PC-3 (cell line): ENCODE results near the gene CABCOCO1. TPM values are rescaled to one million over a fixed set of nuclear protein-coding genes. Genes with fewer than 3 reads are reported as not detected.

Experiments used
- ATAC-seq: fragments of 200-7000 bp; cut with Tn5 transposase; 2 replicates; pipeline ENCODE4 v1.9.1; 2020; ENCODE audit warnings: mild to moderate bottlenecking, moderate library complexity
- BruUV-seq: library from RNA; stranded (reverse); fragments of 400-500 nt; replicated peaks from 2 replicates; lab custom pipeline; 2021; lab: Mats Ljungman, UMichigan
- CTCF ChIA-PET: fragments of 300-600 bp; sonication (Branson Sonifier 250); formaldehyde crosslinking; loops from one replicate; lab custom pipeline; 2022; ENCODE audit warnings: antibody characterized with exemption; lab: Charles Lee
- POLR2A ChIA-PET: fragments of 300-600 bp; sonication (Branson Sonifier 250); formaldehyde crosslinking; loops from one replicate; lab custom pipeline; 2022; ENCODE audit warnings: antibody characterized with exemption; ENCODE audit not compliant: unreplicated experiment; lab: Charles Lee
- DNase-seq: peaks from one replicate; pipeline ENCODE4 v3.0.0-alpha.2; 2015
- H2AFZ ChIP-seq: fragments of 300-600 bp; sonication (generic); 2 replicates; pipeline ENCODE4 v1.6.0; 2016; ENCODE audit warnings: antibody characterized with exemption, low read length
- H3F3A ChIP-seq: fragments of 300-600 bp; sonication (generic); one replicate; pipeline ENCODE4 v1.6.0; 2017; ENCODE audit warnings: antibody characterized with exemption, low read length, control low read depth, mild to moderate bottlenecking; ENCODE audit not compliant: unreplicated experiment
- H3K27ac ChIP-seq: fragments of 300-600 bp; sonication (generic); 2 replicates; pipeline ENCODE4 v1.5.1; 2016; ENCODE audit warnings: mild to moderate bottlenecking, low read length
- H3K27me3 ChIP-seq: fragments of 300-600 bp; sonication (generic); 2 replicates; pipeline ENCODE4 v1.6.1; 2016; ENCODE audit warnings: low read length, mixed read lengths
- H3K36me3 ChIP-seq: fragments of 300-600 bp; sonication (generic); 2 replicates; pipeline ENCODE4 v1.6.1; 2016; ENCODE audit warnings: low read depth, mixed run types, low read length, mixed read lengths
- H3K4me1 ChIP-seq: fragments of 300-600 bp; sonication (generic); 2 replicates; pipeline ENCODE4 v1.5.1; 2016; ENCODE audit warnings: low read length; ENCODE audit not compliant: insufficient read depth
- H3K4me2 ChIP-seq: fragments of 300-600 bp; sonication (generic); 2 replicates; pipeline ENCODE4 v1.6.0; 2016; ENCODE audit warnings: low read length
- H3K4me3 ChIP-seq: fragments of 300-600 bp; sonication (generic); 2 replicates; pipeline ENCODE4 v1.5.1; 2016; ENCODE audit warnings: mild to moderate bottlenecking, low read length, mixed read lengths
- H3K79me2 ChIP-seq: fragments of 300-600 bp; sonication (generic); 2 replicates; pipeline ENCODE4 v1.6.1; 2017; ENCODE audit warnings: low read length, mixed read lengths
- H3K9ac ChIP-seq: fragments of 300-600 bp; sonication (generic); 2 replicates; pipeline ENCODE4 v1.6.0; 2016; ENCODE audit warnings: mild to moderate bottlenecking, low read length
- H3K9me2 ChIP-seq: fragments of 300-600 bp; sonication (generic); replicated peaks from 2 replicates; pipeline ENCODE4 v1.6.1; 2016; ENCODE audit warnings: mixed run types, low read length, mixed read lengths
- H3K9me3 ChIP-seq: fragments of 300-600 bp; sonication (generic); 2 replicates; pipeline ENCODE4 v1.6.1; 2016; ENCODE audit warnings: low read length, mixed read lengths
- H4K20me1 ChIP-seq: fragments of 300-600 bp; sonication (generic); 2 replicates; pipeline ENCODE4 v1.6.1; 2016; ENCODE audit warnings: low read length, mixed read lengths
- EZH2 ChIP-seq: fragments of 300-600 bp; sonication (generic); IDR thresholded peaks from one replicate; pipeline ENCODE4 v1.6.1; 2017; ENCODE audit warnings: antibody characterized with exemption, mild to moderate bottlenecking, low read length; ENCODE audit not compliant: unreplicated experiment
- EZH2phosphoT487 ChIP-seq: fragments of 300-600 bp; sonication (generic); IDR thresholded peaks from 2 replicates; pipeline ENCODE4 v1.6.1; 2018; ENCODE audit warnings: mild to moderate bottlenecking, antibody characterized with exemption, low read length, borderline replicate concordance
- intact Hi-C: fragments of 100-400 bp; cut with micrococcal nuclease; formaldehyde crosslinking; loops from 2 replicates; pipeline ENCODE4 v1.9.0; 2023
- total RNA-seq: library from RNA; depleted of rRNA; stranded (reverse); fragments of >200 nt; gene quantifications from 2 replicates; pipeline ENCODE4 v1.2.3, GENCODE V29; 2014
- TF ChIP-seq, protein P1 (sequence below): fragments of 300-600 bp; sonication (generic); conservative IDR thresholded peaks from 2 replicates; pipeline ENCODE4 v1.5.1; 2017; ENCODE audit warnings: antibody characterized with exemption, low read depth, mild to moderate bottlenecking, low read length

Gene CABCOCO1
- total RNA-seq, 1 experiment from 2014 or later = not detected

DNA sequence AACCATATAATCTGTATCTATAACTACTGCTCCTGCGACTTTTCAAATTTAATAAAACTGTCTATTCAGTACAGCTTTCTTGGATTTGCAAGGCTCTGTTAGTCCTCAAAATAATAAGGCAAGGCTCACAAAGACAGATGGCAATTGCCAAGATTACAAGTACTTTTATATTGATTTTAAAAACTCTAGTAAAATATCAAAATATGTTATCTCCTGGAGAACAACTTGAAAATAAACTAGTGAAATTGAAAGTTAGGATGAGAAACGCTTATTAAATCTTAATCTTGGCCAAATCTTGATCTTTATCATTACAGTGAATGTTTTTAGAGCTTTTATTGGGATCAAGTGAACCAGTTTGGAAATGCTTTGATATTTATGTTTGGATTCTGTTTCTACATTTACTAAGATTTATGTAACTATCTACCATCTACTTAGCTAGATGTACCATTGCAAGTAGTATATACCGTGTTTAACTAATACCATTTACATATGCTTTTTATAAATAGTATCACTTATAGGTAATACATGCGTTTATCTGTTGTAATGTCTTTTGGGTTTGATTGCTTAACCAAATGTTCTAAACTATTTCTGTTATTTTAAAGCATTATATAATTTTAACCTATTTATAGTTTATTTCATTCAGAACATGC lies 70.0 kb downstream of the CABCOCO1 start:
- Histone ChIP-seq H3K4me3 (no peak overlapping the region), H3F3A (no peaks in the 10 kb centered on the region), H4K20me1 (no peaks in the 10 kb centered on the region), H3K9ac (no peak overlapping the region), H2AFZ (no peak overlapping the region), H3K27me3 (peaks cover 9% of the 10 kb centered on the region; the same call in 1 of the 2 replicates), H3K79me2 (no peaks in the 10 kb centered on the region), H3K36me3 (no peaks in the 10 kb centered on the region), H3K27ac (no peak overlapping the region), H3K4me2 (0 out of 2 replicates have a peak overlapping the region, but pooled peaks have one; percentile 1), H3K9me2 (no peaks in the 10 kb centered on the region), H3K4me1 (no peaks in the 10 kb centered on the region), H3K9me3 (no peaks in the 10 kb centered on the region)
- DNase-seq (peak; percentile 32), ATAC-seq (peak; percentile 55)
- intact Hi-C loops = loop anchor here (1.0 to 5.0 kb wide), 9 partner anchors 65 to 916 kb away; no protein-coding TSS in a partner anchor
- ChIA-PET CTCF (interaction anchor here (0.6 to 1.8 kb wide), 13 partner anchors 10 to 886 kb away, joined by 3 to 18 read pairs (median 4); no protein-coding TSS in a partner anchor), POLR2A (interaction anchor here (0.5 to 0.7 kb wide), 3 partner anchors 211 to 530 kb away, joined by 3 to 19 read pairs (median 4); no protein-coding TSS in a partner anchor)
- TF ChIP-seq EZH2phosphoT487 (no peak; the same call in 1 of the 2 replicates), EZH2 (peak; percentile 71)
- TF ChIP-seq, protein P1, sequence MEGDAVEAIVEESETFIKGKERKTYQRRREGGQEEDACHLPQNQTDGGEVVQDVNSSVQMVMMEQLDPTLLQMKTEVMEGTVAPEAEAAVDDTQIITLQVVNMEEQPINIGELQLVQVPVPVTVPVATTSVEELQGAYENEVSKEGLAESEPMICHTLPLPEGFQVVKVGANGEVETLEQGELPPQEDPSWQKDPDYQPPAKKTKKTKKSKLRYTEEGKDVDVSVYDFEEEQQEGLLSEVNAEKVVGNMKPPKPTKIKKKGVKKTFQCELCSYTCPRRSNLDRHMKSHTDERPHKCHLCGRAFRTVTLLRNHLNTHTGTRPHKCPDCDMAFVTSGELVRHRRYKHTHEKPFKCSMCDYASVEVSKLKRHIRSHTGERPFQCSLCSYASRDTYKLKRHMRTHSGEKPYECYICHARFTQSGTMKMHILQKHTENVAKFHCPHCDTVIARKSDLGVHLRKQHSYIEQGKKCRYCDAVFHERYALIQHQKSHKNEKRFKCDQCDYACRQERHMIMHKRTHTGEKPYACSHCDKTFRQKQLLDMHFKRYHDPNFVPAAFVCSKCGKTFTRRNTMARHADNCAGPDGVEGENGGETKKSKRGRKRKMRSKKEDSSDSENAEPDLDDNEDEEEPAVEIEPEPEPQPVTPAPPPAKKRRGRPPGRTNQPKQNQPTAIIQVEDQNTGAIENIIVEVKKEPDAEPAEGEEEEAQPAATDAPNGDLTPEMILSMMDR = no peak
- no TSS peak for BruUV-seq

DNA sequence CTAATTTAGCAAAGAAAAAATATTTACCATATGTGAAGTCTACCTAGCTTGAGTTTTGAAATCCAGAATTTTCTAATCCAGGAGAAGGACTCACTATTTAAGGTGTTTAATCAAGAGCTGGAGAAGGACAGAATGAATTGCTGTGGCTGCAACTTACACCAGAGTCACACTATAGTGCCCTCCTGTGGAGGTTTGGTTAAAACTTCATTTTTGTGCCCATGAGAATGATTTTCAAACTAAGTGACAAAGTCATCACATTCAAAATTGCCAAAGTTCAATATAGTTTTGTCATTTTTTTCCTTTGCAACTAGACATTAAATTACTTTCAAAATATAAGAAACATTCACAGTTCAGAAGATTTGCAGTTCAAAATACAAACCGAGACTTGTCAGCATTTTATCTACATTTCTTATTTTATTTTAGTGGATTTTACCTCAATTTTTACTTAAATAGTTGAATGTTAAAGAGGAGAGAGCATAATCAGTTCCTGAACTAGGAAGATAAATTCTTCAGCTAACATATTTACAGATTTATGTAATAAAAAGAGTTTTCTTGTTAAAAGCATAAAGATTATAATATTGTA lies 70.7 kb downstream of the CABCOCO1 start:
- TF ChIP-seq EZH2 = no peak
- TF ChIP-seq, protein P1 = peak; percentile 100
- Histone ChIP-seq H3K27ac (no peak overlapping the region), H3K79me2 (no peaks in the 10 kb centered on the region), H4K20me1 (no peaks in the 10 kb centered on the region), H3K9ac (no peak overlapping the region), H2AFZ (no peak overlapping the region), H3K4me2 (no peak overlapping the region), H3K4me1 (no peaks in the 10 kb centered on the region), H3K36me3 (no peaks in the 10 kb centered on the region), H3K9me2 (no peaks in the 10 kb centered on the region), H3F3A (no peaks in the 10 kb centered on the region), H3K9me3 (no peaks in the 10 kb centered on the region), H3K4me3 (no peak overlapping the region), H3K27me3 (0 out of 2 replicates have a peak, but pooled peaks cover 7% of the 10 kb centered on the region)
- CTCF ChIA-PET = interaction anchor here (0.6 to 1.8 kb wide), 13 partner anchors 10 to 462 kb away, joined by 3 to 18 read pairs (median 4); no protein-coding TSS in a partner anchor
- no TSS peak for BruUV-seq
- peak; percentile 88 for ATAC-seq
- POLR2A ChIA-PET = interaction anchor here (0.5 to 0.7 kb wide), 3 partner anchors 26 to 769 kb away, joined by 3 to 4 read pairs (median 3); no protein-coding TSS in a partner anchor
- intact Hi-C loops = loop anchor here (1.0 to 5.0 kb wide), 9 partner anchors 66 to 917 kb away; no protein-coding TSS in a partner anchor
- DNase-seq = peak; percentile 96
